MM.1S (cell line): Measurements from ENCODE around the gene MAJIN.

Source experiments
- DNase-seq: peaks from one replicate; pipeline ENCODE4 v3.0.0-alpha.2; 2015
- H2AFZ ChIP-seq: fragments of 300-600 bp; sonication (generic); 2 replicates; pipeline ENCODE4 v1.6.0; 2016; ENCODE audit warnings: antibody characterized with exemption, low read length
- H3F3A ChIP-seq: fragments of 300-600 bp; sonication (generic); 2 replicates; pipeline ENCODE4 v1.6.1; 2016; ENCODE audit warnings: mild to moderate bottlenecking, antibody characterized with exemption, low read length, moderate library complexity, mixed read lengths; ENCODE audit not compliant: insufficient read depth
- H3K27ac ChIP-seq: fragments of 300-600 bp; sonication (generic); 2 replicates; pipeline ENCODE4 v1.5.1; 2016; ENCODE audit warnings: mild to moderate bottlenecking, low read length
- H3K27me3 ChIP-seq: fragments of 300-600 bp; sonication (generic); replicated peaks from 2 replicates; pipeline ENCODE4 v1.6.0; 2016; ENCODE audit warnings: low read length; ENCODE audit not compliant: insufficient read depth
- H3K36me3 ChIP-seq: fragments of 300-600 bp; sonication (generic); replicated peaks from 2 replicates; pipeline ENCODE4 v1.6.1; 2016; ENCODE audit warnings: mild to moderate bottlenecking, low read length, mixed read lengths; ENCODE audit not compliant: insufficient read depth
- H3K4me1 ChIP-seq: fragments of 300-600 bp; sonication (generic); 2 replicates; pipeline ENCODE4 v1.6.1; 2016; ENCODE audit warnings: low read length, mixed read lengths
- H3K4me2 ChIP-seq: fragments of 300-600 bp; sonication (generic); 2 replicates; pipeline ENCODE4 v1.6.0; 2016; ENCODE audit warnings: low read depth, low read length
- H3K4me3 ChIP-seq: fragments of 300-600 bp; sonication (generic); 2 replicates; pipeline ENCODE4 v1.5.1; 2016; ENCODE audit warnings: low read length, mixed read lengths
- H3K79me2 ChIP-seq: fragments of 300-600 bp; sonication (generic); 2 replicates; pipeline ENCODE4 v1.6.1; 2016; ENCODE audit warnings: mixed run types, low read length, mixed read lengths
- H3K9ac ChIP-seq: fragments of 300-600 bp; sonication (generic); 2 replicates; pipeline ENCODE4 v1.6.1; 2016; ENCODE audit warnings: low read length, mixed read lengths
- H3K9me2 ChIP-seq: fragments of 300-600 bp; sonication (generic); replicated peaks from 2 replicates; pipeline ENCODE4 v1.6.1; 2016; ENCODE audit warnings: mild to moderate bottlenecking, low read length, mixed read lengths; ENCODE audit not compliant: insufficient read depth
- H3K9me3 ChIP-seq: fragments of 300-600 bp; sonication (generic); replicated peaks from 2 replicates; pipeline ENCODE4 v1.6.1; 2016; ENCODE audit warnings: mild to moderate bottlenecking, low read length, mixed read lengths; ENCODE audit not compliant: insufficient read depth
- H4K20me1 ChIP-seq: fragments of 300-600 bp; sonication (generic); 2 replicates; pipeline ENCODE4 v1.6.1; 2016; ENCODE audit warnings: mild to moderate bottlenecking, low read length, moderate library complexity, mixed read lengths; ENCODE audit not compliant: insufficient read depth
- EZH2 ChIP-seq: fragments of 300-600 bp; sonication (generic); optimal IDR thresholded peaks from 2 replicates; pipeline ENCODE3; 2017; ENCODE audit warnings: low read depth, mild to moderate bottlenecking, antibody characterized with exemption, low read length, mixed read lengths
- EZH2phosphoT487 ChIP-seq: fragments of 300-600 bp; sonication (generic); IDR thresholded peaks from 2 replicates; pipeline ENCODE4 v1.6.1; 2018; ENCODE audit warnings: antibody characterized with exemption, low read length
- TF ChIP-seq, protein P1 (sequence below): fragments of 300-600 bp; sonication (generic); IDR thresholded peaks from 2 replicates; pipeline ENCODE4 v1.5.1; 2016; ENCODE audit warnings: antibody characterized with exemption, low read length, mixed read lengths

Gene MAJIN

DNA sequence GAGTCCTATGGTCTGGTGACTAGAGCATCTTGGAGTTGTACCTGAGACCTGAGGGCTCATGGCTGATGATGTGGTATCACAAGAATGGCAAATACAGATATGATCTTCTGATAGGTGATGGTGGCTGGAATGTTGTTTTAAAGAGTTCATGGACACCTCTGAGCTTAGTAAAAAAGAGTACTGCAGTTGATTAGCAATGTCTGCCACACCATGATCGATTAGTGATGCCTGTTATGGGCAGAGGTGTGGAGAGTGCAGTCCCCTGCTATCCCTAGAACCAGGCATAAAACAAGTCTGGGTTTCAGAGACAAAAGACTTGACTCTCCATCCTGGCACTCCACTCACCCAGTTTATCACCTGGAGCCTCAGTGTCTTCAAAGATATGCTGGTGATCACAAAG is 26.2 kb upstream of the MAJIN start:
- H3K4me3 ChIP-seq = no peak overlapping the region
- no peak overlapping the region for H3K4me2 ChIP-seq
- no peaks in the 10 kb centered on the region for H4K20me1 ChIP-seq
- no peaks in the 10 kb centered on the region for H3K36me3 ChIP-seq
- H3K27me3 ChIP-seq = no peaks in the 10 kb centered on the region
- no peak overlapping the region for H3K27ac ChIP-seq
- TF ChIP-seq EZH2 = no peak
- no peak for TF ChIP-seq EZH2phosphoT487
- TF ChIP-seq, protein P1, sequence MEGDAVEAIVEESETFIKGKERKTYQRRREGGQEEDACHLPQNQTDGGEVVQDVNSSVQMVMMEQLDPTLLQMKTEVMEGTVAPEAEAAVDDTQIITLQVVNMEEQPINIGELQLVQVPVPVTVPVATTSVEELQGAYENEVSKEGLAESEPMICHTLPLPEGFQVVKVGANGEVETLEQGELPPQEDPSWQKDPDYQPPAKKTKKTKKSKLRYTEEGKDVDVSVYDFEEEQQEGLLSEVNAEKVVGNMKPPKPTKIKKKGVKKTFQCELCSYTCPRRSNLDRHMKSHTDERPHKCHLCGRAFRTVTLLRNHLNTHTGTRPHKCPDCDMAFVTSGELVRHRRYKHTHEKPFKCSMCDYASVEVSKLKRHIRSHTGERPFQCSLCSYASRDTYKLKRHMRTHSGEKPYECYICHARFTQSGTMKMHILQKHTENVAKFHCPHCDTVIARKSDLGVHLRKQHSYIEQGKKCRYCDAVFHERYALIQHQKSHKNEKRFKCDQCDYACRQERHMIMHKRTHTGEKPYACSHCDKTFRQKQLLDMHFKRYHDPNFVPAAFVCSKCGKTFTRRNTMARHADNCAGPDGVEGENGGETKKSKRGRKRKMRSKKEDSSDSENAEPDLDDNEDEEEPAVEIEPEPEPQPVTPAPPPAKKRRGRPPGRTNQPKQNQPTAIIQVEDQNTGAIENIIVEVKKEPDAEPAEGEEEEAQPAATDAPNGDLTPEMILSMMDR = no peak
- no peaks in the 10 kb centered on the region for H3F3A ChIP-seq
- no peak overlapping the region for H2AFZ ChIP-seq
- H3K79me2 ChIP-seq = no peaks in the 10 kb centered on the region
- H3K4me1 ChIP-seq = peaks cover 8% of the 10 kb centered on the region
- DNase-seq = no peak
- no peaks in the 10 kb centered on the region for H3K9me2 ChIP-seq
- H3K9me3 ChIP-seq = no peaks in the 10 kb centered on the region
- H3K9ac ChIP-seq = no peak overlapping the region

DNA sequence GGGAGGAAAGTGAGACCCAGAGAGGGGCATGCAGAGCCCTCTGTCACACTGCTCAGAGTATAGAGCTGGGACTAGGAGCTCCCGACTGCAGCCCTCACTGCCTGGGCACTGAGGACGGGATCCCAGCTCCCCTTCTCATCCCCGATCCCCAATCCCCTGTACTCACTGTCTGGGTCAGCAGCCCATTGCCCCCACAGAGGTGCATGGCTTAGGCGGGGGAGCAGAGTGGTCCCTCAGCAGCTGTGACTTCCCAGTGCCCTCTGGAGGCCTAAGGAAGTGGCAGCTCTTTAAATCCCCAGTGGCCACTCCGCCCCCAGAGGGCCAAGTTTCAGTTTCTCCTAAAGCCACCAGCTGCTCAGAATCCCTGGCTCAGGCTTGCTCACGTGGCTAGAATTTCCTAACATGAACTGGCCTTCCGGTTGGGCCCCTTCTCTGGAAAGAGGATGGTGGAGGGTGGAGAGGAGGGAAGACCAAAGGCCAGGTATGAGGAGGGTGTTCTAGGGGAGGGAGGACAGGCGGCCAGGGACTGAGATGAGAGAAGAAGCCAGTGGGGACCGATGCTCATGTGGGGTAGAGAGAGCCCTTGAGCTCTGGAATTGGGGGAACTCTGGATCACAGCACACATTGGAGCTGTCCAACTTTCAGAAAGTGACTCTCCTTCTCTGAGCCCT is 24.9 kb upstream of the MAJIN start, which contains the start of gene BATF2:
Gene BATF2 (minus strand): TSS at position 262 of the 671 bp plus-strand sequence. CDS start 57 bp downstream, at position 205.
- H3K9me2 ChIP-seq = no peaks in the 10 kb centered on the region
- H3K36me3 ChIP-seq = no peaks in the 10 kb centered on the region
- H4K20me1 ChIP-seq = no peaks in the 10 kb centered on the region
- H3K4me3 ChIP-seq = 0 out of 2 replicates have a peak within 1 kb of the TSS, but pooled peaks have one; percentile 3
- peak within 1 kb of the TSS; percentile 57; the same call in 1 of the 2 replicates for H3K4me2 ChIP-seq
- no peak within 1 kb of the TSS for H3K27ac ChIP-seq
- H3K79me2 ChIP-seq = no peaks in the 10 kb centered on the region
- no peaks in the 10 kb centered on the region for H3K9me3 ChIP-seq
- DNase-seq = no peak
- no peaks in the 10 kb centered on the region for H3K27me3 ChIP-seq
- peaks cover 8% of the 10 kb centered on the region for H3K4me1 ChIP-seq
- H2AFZ ChIP-seq = peak within 1 kb of the TSS; percentile 42
- H3F3A ChIP-seq = no peaks in the 10 kb centered on the region
- TF ChIP-seq, protein P1 = peak; percentile 36
- no peak for TF ChIP-seq EZH2phosphoT487
- no peak within 1 kb of the TSS for H3K9ac ChIP-seq

DNA sequence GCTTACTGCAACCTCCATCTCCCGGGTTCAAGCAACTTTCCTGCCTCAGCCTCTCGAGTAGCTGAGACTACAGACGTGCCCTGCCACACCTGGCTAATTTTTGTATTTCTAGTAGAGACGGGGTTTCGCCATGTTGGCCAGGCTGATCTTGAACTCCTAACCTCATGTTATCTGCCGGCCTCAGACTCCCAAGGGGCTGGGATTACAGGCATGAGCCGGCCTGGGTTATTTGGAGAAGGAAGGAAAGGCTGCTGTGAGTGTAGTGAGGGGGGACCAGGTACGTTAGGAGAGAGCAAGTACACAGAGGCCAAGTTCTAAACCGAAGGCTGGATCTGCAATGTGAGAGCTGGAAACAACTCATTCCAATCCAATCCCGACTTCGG is 24.4 kb upstream of the MAJIN start:
- H4K20me1 ChIP-seq = no peaks in the 10 kb centered on the region
- TF ChIP-seq EZH2 (no peak), EZH2phosphoT487 (no peak)
- TF ChIP-seq, protein P1 = no peak
- H3K9me2 ChIP-seq = no peaks in the 10 kb centered on the region
- H3F3A ChIP-seq = no peaks in the 10 kb centered on the region
- H3K9me3 ChIP-seq = no peaks in the 10 kb centered on the region
- no peaks in the 10 kb centered on the region for H3K79me2 ChIP-seq
- no peak overlapping the region for H3K9ac ChIP-seq
- H3K36me3 ChIP-seq = no peaks in the 10 kb centered on the region
- H3K27ac ChIP-seq = no peak overlapping the region
- peak overlapping the region; percentile 57; the same call in 1 of the 2 replicates for H3K4me2 ChIP-seq
- H3K4me3 ChIP-seq = no peak overlapping the region
- no peaks in the 10 kb centered on the region for H3K27me3 ChIP-seq
- peaks cover 8% of the 10 kb centered on the region for H3K4me1 ChIP-seq
- H2AFZ ChIP-seq = peak overlapping the region; percentile 42
- DNase-seq = no peak
